22Rv1 (cell line): ENCODE measurements around the gene ANO7.

Experiments used
- H3K27ac ChIP-seq: fragments of 450-650 bp; 2 replicates; pipeline ENCODE4 v1.5.1; 2017
- ZFX ChIP-seq: fragments of 450-650 bp; IDR thresholded peaks from 2 replicates; pipeline ENCODE4 v1.6.1; 2017; ENCODE audit warnings: antibody characterized with exemption, borderline replicate concordance
- TF ChIP-seq, protein P1 (sequence below): fragments of 450-650 bp; IDR thresholded peaks from 2 replicates; pipeline ENCODE4 v1.5.1; 2017; ENCODE audit warnings: mild to moderate bottlenecking

The ANO7 gene

DNA sequence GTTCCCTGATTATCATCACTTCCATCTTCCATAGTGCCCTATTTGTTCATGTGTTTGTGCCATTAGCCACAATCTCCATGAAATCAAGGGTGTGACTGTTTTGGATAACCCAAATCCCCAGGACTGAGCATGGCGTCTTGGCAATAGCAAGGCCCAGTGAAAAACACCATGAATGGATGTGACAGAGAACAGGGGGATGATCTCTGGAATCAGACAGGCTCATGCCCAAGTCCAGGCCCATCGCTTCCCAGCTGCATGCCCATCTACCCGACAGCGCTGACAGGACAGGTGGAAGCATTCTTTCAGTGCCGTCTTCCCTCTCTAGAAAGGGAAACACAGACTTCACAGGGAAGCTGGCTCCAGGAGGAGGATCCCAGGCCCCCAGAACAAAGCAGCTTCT is 77.0 kb downstream of the ANO7 start:
- H3K27ac ChIP-seq = no peak overlapping the region
- TF ChIP-seq ZFX = no peak
- TF ChIP-seq, protein P1, sequence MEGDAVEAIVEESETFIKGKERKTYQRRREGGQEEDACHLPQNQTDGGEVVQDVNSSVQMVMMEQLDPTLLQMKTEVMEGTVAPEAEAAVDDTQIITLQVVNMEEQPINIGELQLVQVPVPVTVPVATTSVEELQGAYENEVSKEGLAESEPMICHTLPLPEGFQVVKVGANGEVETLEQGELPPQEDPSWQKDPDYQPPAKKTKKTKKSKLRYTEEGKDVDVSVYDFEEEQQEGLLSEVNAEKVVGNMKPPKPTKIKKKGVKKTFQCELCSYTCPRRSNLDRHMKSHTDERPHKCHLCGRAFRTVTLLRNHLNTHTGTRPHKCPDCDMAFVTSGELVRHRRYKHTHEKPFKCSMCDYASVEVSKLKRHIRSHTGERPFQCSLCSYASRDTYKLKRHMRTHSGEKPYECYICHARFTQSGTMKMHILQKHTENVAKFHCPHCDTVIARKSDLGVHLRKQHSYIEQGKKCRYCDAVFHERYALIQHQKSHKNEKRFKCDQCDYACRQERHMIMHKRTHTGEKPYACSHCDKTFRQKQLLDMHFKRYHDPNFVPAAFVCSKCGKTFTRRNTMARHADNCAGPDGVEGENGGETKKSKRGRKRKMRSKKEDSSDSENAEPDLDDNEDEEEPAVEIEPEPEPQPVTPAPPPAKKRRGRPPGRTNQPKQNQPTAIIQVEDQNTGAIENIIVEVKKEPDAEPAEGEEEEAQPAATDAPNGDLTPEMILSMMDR = no peak

DNA sequence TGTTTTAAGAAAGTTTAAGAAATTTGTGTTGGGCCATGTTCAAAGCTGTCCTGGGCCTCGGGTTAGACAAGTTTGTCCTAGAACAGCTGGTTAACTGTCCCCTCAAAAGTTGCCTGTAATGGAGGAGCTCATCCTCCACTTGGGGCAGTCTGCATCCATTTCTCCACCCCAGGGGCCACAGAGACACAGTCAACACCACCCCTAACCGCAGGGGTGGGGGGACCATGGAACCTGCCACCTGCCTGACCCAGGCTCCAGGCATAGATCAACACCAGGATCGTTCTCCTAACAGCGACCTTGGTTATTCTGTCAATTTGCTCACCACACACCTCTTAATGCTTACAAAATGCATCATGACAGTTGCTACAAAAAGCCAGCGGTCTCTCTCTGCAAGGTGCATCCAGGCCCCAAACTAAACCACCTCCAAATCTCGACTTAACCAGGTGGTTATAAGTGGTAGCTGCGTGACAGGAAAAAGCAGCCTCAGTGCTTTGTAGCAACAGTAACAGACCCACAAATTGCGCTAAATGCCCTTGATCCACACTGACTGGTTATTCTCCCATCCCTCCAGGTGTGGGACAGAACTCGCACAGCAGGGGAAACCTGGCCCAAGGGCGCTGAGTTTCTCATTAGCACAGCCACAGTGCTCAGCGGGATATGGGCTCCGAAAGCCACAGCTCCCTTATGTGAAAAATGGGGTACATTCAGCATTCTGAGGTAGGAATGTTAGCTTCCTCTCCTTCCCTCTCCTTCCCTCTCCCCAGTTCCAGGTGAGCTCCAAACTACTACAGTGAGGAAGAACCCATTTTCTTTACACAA is 79.0 kb downstream of the ANO7 start:
- no peak for TF ChIP-seq ZFX
- TF ChIP-seq, protein P1 = no peak
- no peak overlapping the region for H3K27ac ChIP-seq

DNA sequence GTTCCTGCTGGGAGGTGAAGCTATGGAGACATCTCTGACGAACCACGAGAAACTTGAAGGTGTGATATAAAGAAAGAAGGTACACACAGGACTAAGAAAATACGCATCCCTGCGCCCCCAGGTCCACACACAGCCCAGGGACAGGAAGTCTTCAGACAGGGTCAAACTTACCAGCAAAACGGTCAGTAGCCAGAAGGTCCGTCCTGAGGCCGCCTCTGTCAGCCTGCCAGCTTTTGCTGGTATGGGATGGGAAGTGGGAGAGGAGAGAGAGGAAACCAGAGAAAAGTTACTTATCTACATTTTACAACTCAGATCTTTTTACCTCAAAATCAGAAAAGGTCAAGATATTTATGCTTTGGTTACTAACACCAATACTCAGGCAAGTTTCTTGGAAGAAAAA is 79.8 kb downstream of the ANO7 start:
- no peak for TF ChIP-seq ZFX
- TF ChIP-seq, protein P1 = no peak
- no peak overlapping the region for H3K27ac ChIP-seq

DNA sequence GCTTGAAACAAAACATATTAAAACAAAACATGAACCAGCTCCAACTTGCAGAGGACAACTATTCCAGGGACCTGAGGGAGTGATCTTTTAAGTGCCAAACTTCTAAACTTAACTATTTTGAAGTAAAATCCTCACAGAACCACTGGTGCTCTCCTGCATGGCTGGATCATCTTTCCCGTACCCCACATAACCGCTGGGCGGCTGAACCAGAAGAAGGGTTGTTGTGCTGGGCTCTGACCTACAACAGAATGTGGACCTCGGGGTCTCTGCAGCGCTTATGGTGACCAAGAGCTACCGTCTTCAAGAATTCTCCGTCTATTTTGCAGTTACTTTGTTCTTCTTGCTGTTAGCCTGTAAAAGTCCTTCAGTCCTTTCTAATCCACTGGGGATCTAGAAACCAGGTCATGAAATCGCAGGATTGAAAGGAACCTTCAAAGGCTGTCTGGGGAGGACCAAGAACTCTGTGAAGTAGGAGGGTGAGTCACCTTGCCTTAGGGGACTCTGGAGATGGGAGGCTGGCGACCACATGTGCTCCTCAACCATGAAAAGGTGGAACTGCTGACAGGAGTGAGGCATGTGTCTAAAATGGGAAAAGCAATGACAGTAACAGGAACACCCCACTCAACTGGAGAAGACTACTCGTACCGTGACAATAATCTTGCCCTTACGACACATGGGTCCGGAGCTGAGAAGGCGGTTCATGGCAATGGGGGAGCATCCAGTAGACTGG is 80.4 kb downstream of the ANO7 start:
- H3K27ac ChIP-seq = no peak overlapping the region

DNA sequence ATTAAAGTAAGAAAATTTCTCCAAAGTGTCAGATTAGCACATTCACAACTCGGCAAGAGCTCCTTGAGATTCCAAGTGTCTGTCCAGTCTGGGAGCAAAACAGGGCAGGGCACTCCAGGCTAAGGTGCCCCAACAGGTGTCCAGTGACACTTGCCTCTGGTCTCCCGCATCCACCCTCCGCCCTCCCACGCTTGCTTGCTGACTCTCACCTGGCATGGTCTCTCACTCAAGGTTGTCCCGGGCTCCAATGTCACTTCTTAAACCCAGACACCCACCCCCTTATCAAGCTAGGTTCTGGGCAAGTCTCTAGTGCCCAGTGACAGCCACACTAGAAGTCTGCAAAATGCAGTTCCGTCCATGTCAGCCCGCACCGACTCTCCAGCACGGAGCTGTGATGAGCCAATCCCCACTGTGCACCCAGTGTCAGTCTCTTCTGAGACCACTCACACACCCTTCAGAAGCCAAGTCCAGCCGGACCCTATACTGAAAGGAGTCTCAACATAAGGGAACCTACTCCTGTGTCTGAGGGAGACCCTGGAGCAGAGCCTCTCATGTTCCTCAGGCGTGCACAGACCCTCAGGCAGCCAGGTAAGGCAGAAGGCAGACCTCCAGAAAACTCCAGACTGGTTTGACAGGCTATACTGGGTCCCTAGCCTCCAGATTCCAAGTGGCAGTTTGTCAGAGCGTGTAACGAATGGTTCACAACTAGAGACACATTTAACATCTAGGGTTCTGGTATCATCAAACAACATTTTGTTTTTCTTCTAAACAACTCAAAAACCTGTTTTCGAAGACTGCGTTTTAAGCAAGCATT is 81.4 kb downstream of the ANO7 start:
- no peak overlapping the region for H3K27ac ChIP-seq

More for the DNA sequence above, 80.4 kb downstream of the ANO7 start:
- TF ChIP-seq, protein P1 = no peak
- TF ChIP-seq ZFX = no peak

DNA sequence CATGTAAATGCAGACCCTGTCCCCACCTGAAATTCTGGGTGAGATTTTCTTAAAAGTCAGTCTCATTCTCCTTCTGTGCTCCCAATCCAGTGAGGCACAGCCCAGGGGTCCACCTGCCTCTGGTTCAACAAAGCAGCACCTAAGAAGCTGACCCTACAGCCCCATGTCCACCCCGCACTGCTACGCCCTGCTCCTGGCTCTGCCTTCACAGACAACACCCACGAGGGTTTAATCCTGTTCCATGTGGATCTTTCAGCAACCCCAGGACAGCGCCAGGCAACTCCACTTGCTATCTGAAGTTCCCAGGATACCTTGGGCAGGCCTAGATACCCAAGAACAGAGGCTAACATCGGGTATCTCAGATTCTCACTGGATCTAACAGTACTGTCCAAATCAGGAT is 82.1 kb downstream of the ANO7 start:
- H3K27ac ChIP-seq = no peak overlapping the region
- no peak for TF ChIP-seq ZFX
- TF ChIP-seq, protein P1 = no peak

More for the DNA sequence above, 81.4 kb downstream of the ANO7 start:
- TF ChIP-seq, protein P1 = no peak
- no peak for TF ChIP-seq ZFX
